ENCODE data around the gene SPAG17.

SPAG17 gene

GRCh38 chr1:118049981-118050380, 135.0 kb downstream of the SPAG17 start:
- no peak for DNase-seq

DNA sequence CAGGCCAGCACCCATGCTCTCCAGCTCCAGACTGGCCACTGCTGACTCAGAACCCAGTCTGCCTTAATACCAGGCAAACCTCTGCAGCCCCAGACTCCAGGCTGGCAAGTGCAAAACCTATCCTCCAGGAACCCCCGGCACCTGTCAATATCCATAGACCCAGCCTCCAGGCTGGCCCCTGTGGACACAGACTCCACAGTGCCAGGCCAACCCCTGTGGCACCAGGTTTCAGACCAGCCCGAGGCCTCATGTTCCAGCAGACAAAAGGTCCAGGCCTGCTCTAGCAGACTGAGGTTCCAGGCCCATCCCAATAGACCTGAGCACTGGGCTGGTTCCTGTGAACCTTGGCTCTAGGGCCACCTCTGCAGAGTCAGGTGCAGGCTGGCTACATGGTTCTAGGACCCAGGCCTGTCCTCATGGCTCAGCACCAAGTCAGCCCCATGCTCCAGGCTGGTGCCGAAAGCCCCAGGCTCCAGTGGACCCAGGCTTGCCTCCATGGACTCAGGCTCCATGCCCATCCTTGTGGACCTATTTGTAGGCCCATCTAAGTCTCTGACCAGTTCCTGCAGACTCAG, 137.3 kb downstream of the SPAG17 start:
- no peak for DNase-seq

DNA sequence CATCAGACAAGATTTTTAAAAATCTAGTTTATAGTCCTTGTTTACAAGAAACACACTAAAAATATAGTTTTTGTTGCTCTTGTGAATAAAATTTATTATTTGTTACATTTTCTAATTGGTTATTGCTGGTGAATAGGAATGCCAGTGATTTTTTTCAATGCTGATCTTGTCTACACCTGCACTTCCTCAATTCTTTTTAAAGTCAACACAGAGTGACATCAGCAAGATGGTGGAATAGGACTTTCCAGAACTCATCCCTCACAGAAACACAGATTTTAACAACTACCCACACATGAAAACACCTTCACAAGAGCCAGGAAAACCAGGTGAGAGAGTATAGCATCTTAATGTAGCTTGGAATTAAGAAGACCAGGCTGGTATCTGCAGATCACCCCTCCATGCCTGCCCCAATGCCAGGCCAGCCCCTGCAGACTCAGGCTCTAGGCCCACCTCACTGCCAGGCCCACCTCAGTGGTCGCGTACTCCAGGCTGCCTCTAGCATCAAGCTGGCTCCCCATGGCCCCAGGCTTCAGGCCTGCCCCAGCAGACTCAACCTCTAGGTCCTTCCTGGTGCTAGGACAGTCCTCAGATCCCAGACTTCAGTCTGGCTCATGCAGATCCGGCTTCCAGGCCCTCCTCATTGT, 137.9 kb downstream of the SPAG17 start:
- no peak for DNase-seq

DNA sequence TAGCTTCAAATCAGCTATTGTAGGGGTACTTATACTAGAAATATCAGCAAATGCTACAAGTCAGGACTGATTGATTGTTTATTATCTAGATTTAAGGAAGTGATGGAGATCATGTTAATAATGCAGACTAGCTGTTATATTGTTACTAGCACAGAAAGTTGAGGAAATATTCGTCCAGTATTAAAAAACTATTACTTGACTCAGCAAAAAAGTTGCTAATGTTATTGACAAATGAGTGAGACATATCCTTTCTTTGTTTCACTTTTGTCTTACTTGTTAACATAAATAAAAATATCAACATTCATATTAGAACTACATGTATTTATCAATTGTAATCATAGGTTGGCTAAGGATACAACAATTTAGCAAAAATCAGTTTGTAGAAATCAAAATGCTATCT, 141.4 kb downstream of the SPAG17 start:
- DNase-seq, result no peak

GRCh38 chr1:118042501-118042900, 142.5 kb downstream of the SPAG17 start:
- DNase-seq, result no peak

DNA sequence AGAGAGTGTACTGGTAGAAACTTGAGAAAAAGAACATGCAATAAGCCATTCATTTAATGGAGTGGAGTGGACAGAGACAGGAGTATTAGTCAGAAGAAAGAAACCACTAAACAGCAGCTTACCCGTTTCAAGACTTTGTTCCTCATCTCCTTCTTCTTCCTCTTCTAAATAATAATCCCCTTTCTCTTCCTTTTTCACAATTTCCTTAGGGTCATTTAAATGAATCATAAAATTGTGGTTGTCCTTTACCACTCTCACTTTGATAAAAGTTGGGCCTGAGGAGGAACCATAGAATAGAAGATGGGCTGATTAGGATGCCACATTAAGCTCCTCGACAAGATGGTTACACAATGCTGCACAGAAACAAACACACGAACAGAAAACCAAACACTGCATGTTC, 145.9 kb downstream of the SPAG17 start:
- DNase-seq, result no peak

GRCh38 chr1:118032883-118033282, 152.1 kb downstream of the SPAG17 start:
- DNase-seq, result no peak

GRCh38 chr1:118028267-118028666, 156.8 kb downstream of the SPAG17 start:
- no peak for DNase-seq

DNA sequence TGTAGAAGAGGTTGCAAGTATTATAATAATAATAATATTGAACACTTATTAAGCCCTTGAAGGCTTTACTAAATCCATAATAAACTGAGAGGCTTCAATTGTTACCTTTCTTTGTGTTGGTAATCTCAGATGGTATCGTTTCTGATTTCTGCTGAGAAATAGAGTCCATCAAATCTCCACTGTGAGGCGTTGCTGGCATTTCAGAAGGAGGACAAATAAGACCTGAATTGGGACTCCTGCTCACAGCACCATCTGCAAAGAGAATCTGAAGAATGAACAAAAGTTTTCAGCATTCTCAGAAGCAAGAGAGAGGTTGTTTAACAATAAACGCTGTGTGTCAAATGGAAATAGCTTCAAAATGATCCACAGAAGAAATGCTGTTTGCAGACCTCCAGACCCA, 161.8 kb downstream of the SPAG17 start:
- DNase-seq, result no peak

DNA sequence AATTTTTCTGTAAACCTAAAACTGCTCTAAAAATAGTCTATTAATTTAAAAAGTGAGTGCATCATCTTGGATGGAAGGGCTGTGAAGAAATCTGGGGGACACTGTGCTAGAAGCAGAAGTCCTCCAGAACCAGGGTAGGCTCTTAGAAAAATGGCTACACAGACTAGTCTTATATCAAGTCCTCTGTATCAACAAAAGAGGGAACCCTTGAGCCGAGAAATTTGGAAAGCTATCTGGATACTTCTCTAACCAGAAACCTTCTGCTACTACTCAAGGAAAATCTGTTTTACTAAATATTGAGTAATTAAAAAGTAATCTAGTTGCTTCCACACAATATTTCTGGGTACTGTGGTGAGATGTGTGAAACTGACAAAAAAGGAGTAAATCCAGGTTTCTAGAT, 163.4 kb downstream of the SPAG17 start:
- DNase-seq, result no peak

DNA sequence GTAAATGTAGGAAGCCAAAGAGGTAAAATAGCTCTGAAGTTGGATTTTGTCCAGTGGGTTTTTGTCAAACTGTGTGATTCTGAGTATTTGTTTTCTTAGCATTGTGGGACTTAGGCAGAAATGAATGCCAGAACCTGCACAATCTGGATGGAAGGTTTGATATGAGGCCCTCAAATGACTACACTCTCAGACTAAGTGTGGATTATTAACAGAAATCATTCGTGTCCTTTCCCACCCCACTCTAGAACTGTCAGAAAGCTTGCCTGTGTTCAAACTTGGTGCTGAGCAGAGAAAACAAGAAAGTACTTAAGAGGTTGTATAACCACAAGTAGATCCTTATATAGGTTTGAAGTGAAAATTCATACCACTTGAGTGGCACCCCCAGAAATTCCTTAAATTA, 167.0 kb downstream of the SPAG17 start:
- DNase-seq, result no peak

GRCh38 chr1:118013938-118014337, 171.1 kb downstream of the SPAG17 start:
- no peak for DNase-seq

- DNase-seq, result no peak
Measured at GRCh38 chr1:118013336-118013735, 171.7 kb downstream of the SPAG17 start.

- no peak for DNase-seq
Measured at GRCh38 chr1:118012515-118013124, 172.4 kb downstream of the SPAG17 start.

DNA sequence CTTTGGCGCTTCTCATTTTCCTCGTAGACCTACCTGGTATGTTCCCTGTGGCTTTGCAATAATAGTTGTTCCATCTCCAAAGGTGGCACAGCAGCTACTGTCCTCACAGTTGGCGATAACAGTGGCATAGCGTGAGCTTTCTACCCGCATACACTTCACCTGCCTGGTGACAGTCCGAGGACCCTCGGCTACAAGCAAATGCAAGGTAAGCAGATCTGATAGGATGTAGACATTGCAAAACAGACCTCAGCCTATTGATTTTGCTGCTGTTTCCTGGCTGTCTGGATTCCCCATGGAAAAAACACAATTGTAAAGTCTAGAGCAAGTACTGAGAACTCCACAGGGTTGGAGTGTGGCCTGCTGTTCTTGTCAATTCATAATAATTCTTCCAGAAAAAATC, 177.0 kb downstream of the SPAG17 start:
- DNase-seq, result no peak

GRCh38 chr1:118007391-118007790, 177.6 kb downstream of the SPAG17 start:
- no peak for DNase-seq

- no peak for DNase-seq
Measured at GRCh38 chr1:118004312-118004711, 180.7 kb downstream of the SPAG17 start.

- no peak for DNase-seq
Measured at GRCh38 chr1:117985973-117986372, 199.1 kb downstream of the SPAG17 start.

DNA sequence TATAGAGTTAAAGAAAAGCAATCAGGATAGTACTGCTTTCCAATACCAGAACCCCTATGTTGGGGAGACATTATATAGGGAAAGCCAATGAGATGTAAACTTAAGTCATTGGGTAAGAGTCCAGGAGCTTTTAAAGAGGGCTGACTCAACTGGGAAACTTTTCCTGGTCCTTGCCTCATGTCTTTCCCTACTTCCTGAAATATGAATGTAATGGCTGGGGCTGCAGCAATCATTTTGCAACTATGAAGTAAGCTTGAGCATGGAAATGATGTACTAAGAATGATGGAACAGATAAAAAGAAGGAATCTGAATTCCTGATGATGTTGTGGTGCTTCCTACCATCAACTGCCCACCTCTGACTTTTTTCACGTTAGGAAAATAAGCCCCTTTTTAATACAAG, 199.8 kb downstream of the SPAG17 start:
- DNase-seq, result no peak

DNA sequence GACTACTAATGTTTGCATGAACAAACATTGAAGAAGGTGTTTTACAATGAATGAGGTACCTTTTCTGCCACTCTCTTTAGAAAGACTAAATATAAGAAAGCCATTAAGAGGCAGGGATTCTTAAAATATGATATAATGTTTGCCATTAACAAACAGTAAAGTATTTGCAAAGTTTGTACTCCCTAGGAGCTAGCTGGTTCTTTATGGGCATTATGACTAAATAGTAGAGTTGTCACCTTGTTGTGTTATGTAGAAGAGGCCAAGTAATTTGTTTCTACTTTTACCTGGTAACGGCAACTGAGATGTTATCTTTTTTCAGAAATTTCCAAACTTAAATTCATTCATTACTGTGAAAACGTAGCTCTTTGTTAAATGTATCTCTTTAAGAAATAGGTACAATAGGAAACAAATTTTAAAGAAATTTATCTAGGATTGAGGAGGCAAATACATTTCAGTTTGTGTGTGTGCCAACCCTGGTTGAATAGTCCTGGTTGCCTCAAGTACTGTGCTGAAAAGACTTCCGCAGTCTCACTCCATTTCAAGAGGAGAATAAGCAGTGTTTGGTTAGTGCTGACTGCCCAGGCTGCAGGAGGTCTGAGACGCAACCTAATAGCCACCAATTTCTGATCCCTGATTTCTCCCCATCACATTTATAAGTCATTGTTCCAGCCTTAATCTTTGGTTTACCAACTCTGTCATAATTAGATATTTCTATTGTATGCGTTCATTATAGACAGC, 203.4 kb downstream of the SPAG17 start:
- no peak for DNase-seq

DNA sequence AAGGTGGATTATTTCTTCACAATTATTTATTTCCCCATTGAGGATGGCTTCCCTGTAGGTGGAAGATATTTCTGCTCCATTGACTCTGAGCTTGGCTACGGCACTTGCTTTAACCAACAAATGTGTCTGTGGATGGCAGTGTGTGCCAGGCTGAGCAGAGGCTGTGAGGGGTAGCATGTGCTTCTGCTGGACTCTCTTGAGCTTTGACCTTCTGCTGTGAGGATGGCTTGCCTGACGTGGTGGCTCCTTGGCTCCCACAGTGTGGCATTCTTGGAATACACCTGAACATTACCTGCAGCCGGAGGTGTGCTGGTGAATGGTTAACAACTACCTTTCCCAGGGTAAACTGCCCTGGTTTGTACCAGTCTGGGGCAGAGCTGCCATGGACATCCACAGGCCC, 208.6 kb downstream of the SPAG17 start:
- DNase-seq, result no peak

DNA sequence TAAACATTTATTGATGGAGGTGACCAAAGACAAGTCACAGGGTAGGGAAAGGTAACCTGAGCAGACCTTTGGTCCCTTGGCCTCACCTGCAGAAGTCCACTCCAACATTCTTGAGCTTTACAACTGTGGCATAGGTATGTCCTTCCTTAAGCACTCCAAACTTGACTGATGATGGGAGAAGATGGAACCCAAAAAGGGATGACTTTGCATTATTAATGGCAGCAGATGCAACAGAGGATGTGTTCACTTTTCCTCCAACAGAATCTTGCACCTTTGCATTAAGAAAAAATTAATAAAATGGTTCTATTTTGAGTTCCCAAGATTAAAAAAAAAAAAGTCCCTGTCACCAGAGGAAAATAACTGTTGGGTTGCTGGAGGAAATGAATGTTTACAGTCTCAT, 213.3 kb downstream of the SPAG17 start:
- no peak for DNase-seq

GRCh38 chr1:117970252-117970651, 214.8 kb downstream of the SPAG17 start:
- no peak for DNase-seq

DNA sequence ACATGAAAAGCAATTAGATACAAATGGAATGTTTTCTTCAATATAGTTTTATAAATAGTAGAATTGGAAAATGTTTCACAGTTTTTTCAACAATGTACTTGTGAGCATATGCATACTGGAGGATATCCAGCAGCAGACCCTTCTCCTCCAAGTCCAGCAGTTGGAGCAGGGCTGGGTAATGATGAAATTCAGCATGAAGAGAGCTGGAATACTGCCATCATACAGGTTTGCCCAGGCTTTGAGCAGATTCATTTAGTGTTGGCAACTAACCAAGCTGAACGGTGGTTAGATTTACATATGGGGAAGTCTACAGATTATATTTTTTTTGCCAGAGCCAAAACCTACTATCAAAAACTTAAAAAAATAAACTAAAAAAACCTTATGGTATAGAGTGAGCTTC, 217.1 kb downstream of the SPAG17 start:
- no peak for DNase-seq
